ENCODE data around the gene ADCY2.
A peak's percentile ranks its signal among the peaks of the same experiment; 100 is the strongest.

ADCY2 gene

DNA sequence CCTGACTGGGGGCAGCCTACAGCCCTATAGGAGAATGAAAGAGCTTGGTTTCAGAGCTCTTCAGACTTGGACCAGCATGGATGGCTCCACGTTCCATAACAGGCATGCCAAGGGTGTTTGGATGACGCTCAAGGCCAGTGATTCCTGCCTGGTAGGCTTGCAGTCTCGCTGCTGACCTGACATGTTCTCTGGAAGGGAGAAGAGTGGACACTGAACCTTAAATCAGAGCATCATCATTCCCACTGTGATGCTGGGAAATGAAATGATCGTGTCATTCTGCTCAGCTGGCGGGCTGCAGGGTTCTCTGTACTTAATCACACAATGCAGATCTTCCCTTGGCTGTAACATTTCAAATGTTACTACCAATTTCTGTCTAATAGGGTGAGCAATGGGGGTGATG, 398.0 kb downstream of the ADCY2 start:
- DNase-seq (ENCODE audit: low read depth): no peak

DNA sequence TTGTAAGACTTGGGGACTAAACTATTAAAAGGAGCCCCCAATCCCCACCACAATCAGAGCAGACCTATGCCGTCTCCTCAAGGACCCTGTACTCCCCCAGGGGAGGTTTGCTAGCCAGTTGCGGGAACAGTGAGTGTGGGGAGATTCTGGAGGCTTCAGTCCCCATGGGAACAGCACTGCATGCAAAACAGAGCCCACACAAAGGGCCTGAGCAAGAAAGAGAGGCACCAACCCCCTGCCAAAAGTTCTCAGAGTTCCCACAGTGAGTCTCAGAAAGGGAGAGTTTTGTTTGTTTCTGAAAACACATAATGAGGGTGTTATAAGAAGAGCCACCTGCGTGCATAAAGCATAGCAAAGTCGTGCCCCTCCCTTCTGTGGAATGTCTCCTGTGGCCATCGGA, 398.4 kb downstream of the ADCY2 start:
- DNase-seq (ENCODE audit: low read depth): no peak

DNA sequence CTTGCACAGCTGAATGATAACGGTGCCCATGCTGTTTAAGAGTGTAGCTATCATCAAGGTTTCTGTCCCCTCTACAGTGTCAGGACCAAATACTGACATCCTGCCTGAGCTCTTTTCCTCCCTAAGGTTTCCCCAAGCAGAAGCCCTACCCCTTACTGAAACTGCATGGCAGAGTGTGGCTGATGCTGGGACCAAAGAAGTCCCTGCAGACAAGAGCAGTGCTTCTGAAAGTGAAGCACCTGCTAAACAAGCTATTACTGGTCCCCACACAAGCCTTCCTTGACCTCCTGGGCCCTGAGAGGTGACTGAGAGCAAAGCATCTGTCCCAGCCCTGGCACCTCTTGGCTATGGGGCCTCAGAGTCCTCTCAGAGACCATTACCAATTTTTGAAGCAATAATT, 398.9 kb downstream of the ADCY2 start:
- DNase-seq (ENCODE audit: low read depth): no peak

DNA sequence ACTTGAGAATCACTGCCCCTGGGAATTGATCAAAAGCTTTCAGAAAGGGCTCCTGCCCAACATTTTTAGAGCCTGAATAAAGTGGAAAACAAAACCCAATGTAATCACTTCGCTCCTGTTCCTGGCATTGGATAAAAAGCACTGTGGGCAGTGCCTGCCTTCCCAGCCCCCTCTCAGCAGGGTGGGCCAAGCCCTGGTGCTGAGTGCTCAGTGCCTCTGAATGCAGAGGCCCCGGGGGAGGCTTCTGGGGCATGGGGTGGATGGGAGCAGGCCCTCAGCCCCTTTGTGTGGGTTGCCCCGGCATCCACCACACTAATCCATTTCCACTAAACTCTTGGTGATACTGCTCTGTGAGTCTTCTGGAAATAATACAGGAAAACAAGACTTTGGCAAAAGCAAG, 399.4 kb downstream of the ADCY2 start:
- no peak for DNase-seq (ENCODE audit: low read depth)

DNA sequence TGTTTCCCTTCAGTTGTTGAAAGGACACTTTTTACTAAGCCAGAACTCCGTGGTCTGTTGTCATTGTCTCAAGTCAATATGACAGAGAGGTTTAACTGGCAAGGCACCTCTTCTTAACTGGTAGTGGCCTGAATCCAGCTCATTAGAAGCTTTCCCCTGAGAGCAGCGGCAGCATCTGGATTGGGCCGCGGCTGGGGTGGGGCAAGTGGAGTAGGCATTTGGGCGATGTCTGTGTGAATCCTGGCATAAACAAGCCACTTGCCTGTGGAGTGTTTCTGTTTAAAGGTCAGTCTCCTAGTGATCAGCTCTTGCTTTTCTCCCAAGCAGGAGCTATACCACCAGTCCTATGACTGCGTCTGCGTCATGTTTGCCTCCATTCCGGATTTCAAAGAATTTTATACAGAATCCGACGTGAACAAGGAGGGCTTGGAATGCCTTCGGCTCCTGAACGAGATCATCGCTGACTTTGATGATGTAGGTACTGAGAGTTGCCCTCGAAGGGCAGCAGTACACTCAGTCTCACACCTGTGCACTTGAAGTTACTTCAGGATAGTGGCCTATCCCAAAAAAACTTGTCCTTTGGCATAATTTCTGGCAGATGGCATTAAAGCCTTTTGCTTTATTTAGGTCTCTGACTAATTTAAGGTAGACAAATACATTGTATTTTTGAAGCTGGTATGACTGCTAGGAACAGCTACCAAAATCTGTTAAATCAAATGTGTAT, 406.1 kb downstream of the ADCY2 start:
- no peak for DNase-seq (ENCODE audit: low read depth)

DNA sequence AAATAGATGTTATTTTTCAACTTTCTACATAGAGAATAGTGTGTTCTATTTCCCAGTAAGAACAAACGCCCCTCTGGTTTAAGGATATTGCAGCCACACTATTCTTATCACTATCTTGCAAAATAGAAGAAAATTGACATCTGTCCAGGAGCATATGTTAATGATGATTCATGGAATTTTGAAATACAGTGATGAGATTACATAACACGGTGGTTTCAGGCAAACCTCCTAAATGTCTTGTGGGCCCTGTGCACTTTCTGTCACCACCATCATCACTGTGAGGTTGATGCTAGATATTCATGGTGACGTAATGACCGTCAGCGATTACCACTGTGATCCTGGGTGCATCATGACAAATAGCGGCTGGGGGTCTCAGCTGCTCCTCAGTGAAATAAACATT, 406.9 kb downstream of the ADCY2 start:
- DNase-seq (ENCODE audit: low read depth): peak; percentile 10

DNA sequence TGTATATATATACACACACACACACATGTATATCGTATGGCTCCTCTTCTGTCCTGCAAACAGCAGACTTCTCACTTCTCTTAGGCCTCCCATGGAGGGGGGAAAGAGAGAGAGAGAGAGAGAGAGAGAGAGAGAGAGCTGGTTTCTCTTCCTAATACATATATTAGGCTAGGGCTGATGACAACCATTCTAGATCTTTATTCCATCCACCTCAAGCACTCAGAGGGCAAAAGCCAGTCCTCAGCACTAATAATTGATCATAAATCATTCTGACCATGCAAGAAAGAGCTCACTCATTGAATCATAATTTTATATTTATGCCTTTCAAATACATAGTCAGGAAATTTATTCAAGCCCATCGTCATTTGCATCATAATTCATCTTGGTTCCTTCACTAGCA, 408.0 kb downstream of the ADCY2 start:
- DNase-seq (ENCODE audit: low read depth): no peak

DNA sequence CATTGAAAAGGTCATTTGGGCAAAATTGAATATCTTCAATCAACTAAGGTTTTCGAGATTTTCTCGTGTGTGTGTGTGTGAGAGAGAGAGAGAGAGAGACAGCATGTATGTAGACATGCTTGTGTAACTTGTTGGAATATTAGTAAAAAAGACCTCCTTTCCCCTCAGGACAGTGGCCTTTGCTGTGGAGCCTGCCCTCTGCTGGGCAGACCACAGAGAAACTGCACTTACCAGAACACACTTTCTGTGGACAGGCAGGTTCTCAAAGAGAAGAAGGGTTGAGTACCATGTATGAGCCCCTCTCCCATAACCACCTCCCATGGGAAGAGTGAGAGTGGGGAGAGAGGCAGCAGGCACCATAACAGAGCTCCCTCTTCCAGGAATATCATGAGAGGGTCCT, 409.4 kb downstream of the ADCY2 start:
- no peak for DNase-seq (ENCODE audit: low read depth)

DNA sequence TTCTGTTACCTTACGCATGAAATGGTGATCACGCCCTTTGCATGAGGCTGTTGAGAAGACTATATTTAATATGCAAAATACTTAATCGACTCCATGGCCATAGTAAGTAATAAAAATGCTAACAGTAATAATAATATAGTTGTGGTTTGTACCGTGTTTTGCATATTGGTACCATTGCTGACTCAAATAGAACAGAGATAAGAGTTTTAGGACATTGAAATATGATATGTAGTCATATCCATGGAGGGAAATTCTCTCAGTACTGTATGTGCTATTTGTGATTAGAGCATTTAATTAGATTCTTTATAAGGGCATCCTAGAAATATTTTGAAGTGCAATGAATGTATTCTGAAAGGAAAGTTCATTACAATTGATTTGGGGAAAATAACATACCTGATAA, 413.1 kb downstream of the ADCY2 start:
- DNase-seq (ENCODE audit: low read depth): no peak

DNA sequence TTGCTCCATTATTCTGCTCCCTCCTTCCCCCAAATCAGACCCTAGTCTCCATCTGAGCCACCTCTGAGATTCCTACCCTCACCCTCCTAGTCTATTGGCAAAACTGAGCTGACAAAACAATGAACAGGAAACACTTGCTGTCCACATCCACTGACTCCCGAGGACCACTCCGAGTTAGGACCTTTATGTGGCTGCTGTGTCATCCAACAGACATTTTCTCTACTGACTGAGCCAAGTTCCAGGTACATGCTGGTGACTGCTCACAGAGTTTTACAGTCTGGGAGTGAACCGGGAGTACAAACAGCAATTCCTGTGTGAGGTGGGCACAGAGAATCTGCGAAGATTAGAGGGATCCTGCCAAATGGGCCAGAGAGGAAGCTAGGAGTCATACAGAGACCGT, 415.8 kb downstream of the ADCY2 start:
- DNase-seq (ENCODE audit: low read depth): no peak

DNA sequence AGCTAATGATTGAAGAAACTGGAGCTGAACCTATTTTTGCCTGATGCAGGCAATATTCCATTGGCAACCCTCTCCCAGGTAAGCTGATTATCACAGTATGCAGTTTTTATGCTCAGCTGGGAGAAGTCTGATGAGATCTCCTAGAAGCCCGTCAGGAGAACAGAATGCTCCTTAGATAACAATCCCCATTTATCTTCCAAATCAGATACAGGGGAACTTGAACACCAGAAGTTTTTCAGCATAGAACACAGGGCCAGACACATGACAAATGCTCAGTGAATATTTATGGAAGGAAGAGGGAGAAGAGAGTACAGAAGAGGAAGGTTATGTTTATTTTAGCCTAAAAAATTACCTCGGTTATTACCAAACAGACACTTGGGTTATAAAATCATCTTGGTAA, 417.1 kb downstream of the ADCY2 start:
- no peak for DNase-seq (ENCODE audit: low read depth)

DNA sequence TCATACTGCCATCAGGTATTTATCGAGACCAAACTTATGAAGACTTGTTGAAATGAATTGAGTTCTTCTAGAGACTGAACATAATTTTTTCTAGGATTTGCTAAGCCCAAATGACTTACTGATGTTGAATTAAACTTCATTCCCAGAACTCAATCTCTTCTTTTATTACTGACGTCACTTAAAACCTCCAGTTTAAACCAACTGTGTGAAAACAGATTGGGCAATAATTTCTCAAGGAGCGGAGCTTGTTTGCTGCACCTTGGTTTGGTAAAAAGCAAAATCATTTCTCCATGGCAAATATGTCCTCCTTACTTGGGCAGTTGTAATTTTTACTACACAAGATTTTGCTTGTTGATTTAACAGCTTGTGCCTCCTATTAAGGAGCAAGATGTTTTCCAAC, 417.6 kb downstream of the ADCY2 start:
- no peak for DNase-seq (ENCODE audit: low read depth)

DNA sequence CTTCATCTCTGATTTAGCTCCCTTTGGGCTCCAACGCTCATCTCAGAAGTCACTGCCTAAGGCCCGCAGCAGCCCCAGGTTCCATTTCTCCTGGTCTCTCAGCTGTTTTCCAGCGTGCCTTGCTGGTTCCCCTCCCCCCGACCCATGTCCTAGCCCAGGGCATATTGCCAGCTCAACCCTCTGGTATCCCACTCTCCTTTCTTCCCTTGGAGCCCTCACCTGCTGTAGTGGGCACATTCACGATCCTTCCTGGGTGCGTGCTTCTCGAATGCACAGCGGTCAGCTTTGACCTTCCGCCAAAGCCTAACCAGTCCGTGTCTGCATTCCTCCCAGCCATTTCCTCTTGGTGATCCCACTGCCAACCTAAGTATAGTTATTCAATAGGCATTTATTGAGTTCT, 418.9 kb downstream of the ADCY2 start:
- no peak for DNase-seq (ENCODE audit: low read depth)

DNA sequence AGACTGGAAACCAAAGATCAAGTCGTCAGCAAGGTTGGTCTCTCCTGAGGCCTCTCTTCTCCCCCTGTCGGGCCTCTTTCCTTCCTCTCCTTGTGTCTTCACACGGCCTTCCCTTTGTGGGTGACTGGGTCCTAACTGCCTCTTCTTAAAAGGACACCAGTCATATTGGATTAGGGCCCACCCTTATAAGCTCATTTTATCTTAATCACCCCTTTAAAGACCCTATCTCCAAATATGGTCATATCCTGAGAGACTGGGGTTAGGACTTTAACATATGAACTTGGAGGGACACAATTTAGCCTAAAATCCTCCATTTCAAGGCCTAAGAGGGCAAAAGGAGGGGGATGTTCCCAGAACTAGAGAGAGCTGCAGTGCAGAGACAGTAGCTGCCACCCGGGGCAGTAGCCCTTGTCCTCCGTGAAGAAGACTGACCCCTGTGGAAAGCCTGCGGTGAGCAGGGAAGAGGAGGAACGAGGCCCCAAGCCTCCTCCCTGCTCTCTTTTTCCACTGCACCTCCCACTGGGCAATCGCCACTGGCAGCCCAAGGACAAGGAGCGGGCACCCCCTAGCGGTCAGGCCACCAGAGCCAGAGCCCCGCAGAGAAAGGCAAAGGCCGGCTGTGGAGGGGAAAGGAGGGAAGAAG, 420.1 kb downstream of the ADCY2 start:
- DNase-seq (ENCODE audit: low read depth): peak; percentile 51

DNA sequence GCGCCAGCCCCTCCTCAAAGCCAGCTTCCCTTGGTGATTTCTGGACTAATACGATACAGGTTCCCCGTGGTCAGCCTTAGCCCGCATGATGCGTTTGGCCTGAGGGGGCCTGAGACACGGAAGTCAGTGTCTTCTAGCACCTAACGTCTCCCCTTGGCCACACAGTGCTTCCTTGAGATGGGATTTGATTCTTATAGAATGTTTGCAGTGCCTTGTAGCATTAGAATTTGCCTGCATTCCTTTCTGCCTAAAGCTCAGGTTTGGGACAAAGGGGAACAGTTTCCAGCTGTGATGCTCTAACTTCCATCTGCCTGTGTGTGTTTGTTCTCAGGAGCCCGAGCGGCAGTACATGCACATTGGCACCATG, 420.6 kb downstream of the ADCY2 start:
- no peak for DNase-seq (ENCODE audit: low read depth)

DNA sequence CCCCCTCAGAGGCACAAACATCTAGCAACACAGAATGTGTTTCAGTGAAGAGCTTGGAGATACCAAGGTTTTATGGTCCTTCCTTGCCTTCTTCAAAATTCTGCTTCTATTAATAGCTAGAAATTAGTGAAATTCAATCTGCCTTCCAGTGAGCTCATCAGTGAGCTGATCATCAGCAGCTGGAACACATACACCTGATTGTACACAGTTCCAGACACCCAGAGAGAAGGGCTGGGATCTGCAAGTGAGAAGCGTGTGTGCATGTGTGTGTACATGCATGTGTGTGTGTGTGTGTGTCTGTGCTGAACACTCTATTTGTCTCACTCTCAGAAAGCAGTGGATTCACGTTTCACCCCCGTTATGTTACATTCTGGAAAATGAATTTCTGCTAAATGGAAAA, 426.5 kb downstream of the ADCY2 start:
- no peak for DNase-seq (ENCODE audit: low read depth)

DNA sequence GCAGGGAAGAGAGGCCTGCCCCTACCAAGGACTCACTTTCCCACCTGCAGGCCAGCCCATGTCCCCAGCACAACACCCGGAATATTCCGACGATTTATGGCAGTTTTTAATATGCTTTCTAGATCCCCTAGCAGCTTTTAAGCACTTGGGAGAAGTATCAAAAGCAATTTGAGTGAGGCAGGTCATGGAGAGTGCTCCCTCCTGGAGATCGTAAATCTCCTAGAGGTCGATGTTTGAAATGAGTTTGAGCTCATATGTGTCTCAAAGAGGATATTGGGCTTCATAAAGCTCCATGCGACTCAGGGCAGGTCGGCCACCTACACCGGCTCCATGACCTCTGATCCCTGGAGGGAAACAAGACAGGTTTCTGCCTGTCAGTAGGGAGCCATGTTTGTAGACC, 427.7 kb downstream of the ADCY2 start:
- no peak for DNase-seq (ENCODE audit: low read depth)

DNA sequence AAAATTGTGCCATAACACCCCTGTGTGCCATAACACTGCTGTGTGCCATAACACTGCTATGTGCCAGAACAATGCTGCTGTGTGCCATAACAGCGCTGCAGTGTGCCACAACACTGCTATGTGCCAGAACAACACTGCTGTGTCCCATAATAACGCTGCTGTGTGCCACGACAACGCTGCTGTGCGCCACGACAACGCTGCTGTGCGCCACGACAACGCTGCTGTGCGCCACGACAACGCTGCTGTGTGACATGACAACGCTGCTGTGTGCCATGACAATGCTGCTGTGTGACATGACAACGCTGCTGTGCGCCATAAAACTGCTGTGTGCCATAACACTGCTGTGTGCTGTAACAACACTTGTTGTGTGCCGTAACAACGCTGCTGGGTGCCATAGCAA, 429.1 kb downstream of the ADCY2 start:
- no peak for DNase-seq (ENCODE audit: low read depth)

DNA sequence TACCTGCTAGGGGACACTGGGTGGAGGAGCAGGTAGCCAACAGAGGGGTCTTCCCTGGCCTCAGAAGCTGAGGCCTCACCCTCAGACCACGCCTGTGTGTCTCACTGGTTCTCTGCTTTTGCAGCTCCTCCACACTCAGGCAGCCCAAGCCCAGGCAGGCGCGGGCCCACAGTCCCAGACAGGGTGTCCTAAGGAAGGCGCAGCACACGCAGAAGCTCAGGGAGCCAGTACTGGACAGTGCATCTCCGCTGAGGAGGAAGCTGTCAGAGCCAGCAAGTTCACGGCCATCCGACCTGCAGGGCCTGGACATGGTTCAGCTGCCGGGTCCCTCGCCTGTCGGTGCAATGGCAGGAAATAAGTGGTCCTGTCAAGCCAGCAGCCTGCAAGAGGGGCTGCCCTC, 429.7 kb downstream of the ADCY2 start:
- DNase-seq (ENCODE audit: low read depth): no peak

DNA sequence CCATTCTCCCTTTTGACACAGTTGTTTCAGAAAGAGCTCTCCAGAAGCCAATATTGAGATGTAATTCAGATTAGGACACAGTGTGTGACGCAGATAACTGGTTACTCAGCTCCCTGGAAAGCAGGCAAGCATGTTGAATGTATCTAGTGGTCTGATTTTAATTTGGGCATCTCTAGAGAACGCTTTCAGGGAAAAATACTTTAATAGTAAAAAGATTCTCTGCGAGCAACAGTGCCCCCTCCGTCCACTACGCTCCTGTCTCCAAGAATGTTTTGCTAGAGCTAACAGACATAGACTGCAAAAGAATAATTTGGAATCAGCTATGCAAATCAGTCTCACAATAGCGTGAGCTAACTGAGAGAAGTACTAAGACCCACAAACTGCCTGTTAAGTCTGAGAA, 431.7 kb downstream of the ADCY2 start:
- DNase-seq (ENCODE audit: low read depth): no peak

DNA sequence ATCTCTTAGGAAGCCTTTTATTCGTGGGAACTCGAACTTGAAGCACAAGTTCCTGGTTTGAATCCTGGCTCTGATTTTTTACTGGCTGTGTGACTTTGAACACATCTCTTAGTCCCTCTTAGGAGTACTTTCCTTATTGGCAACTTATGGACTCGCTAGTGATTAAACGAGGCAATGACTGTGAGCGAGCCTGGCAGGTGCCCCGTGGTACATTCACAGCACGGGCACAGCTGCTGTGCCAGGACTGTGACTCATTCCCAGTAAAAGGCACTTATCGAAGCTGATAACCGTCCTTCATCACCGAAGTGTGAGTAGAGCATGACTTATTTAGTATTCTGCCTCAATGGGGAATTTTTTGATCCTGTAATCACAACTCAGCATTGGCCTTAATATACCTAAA, 432.3 kb downstream of the ADCY2 start:
- no peak for DNase-seq (ENCODE audit: low read depth)

DNA sequence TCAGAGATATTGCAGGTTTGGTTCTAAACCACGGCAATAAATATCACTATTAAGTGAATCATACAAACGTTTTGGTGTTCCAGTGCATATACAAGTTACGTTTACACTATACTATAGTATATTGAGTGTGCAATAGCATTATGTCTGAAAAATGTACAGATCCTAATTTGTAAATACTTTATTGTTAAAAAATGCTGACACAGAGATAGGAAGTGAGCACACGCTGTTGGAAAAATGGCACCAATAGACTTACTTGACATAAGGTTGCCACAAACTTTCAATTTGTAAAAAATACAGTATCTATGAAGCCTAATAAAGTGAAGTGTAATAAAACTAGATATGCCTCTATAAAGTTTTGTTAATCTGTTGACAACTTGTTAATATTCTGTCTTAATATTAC, 439.0 kb downstream of the ADCY2 start:
- no peak for DNase-seq (ENCODE audit: low read depth)

DNA sequence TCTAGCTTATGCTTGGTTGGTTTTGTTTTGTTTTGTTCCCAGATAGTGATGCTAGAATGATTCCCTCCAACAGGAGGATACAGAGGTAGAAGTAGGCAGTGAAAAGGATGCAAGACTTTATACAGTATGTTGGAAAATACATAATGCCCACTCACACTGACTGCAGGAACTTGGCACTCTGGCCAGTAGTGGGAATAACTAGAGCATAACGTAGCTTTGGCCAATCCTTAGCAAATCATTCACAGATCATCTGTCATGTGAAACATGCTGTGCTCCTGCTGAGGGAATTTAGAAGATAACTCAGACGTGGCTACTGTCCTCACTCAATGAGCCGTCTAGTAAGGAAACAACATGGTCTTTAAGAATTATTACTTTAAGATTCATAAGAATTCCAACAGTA, 441.5 kb downstream of the ADCY2 start:
- DNase-seq (ENCODE audit: low read depth): no peak

DNA sequence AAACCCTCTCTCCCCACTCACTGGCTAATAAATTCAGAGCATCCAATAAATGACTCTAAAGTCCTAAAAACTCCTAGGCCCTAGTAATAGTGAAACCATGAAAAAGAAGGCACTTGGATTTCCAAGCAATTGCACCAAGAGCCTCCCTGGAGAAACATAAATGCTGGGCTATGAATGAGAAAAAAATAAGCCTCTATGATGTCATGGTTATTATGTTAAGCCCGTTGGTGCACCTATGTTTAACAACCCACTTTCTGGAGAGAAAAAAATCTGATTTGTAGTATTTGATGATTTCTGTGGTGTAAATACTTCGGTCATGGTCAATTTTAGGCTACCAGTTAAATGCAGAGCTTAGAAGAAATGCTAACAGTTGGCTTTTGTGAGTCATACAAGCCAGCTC, 446.6 kb downstream of the ADCY2 start:
- DNase-seq (ENCODE audit: low read depth): no peak

All from stromal cell of bone marrow (primary cell).